Measurements from ENCODE around the gene DPYSL4. TPM values are rescaled to one million over a fixed set of nuclear protein-coding genes. Genes with fewer than 3 reads are reported as not detected.

The DPYSL4 gene
- total and polyA plus RNA-seq, 2 of the 4 experiments (the other 2 are of a cell fraction): 8.1 to 30.5 TPM

GRCh38 chr10:132178046-132178445 is 8.7 kb upstream of the DPYSL4 start:
- 30% methylated on average over 2 of the region's 6 CpGs; no CpG with 5 or more reads in 1 of the 2 experiments for WGBS, 2 experiments (ENCODE audit: extremely low coverage in 2 of 2, insufficient read length in 1 of 2)

More at GRCh38 chr10:132178046-132178445, 8.7 kb upstream of the DPYSL4 start:
- Histone ChIP-seq H3K9me3 (ENCODE audit: control insufficient read depth, insufficient read depth, low read length) (no peaks in the 10 kb centered on the region; the same call in 1 of the 2 replicates), H4K8ac (ENCODE audit: low read depth in 2 of 2, low read length in 2 of 2) (no peak overlapping the region), H2AK9ac (replicated peaks; ENCODE audit: low read depth, low read length, poor library complexity) (no peak overlapping the region), H3K4me2 (ENCODE audit: low read depth, low read length) (no peak overlapping the region), H2BK15ac (ENCODE audit: low read depth, low read length) (no peak overlapping the region), H3K18ac (ENCODE audit: low read depth, low read length) (no peak overlapping the region), H2BK5ac (ENCODE audit: low read depth, low read length, poor library complexity, severe bottlenecking) (no peak overlapping the region), H2BK120ac (ENCODE audit: low read depth, low read length) (no peak overlapping the region), H3K14ac (replicated peaks; ENCODE audit: low read depth, low read length) (no peak overlapping the region), H3K4me1 (ENCODE audit: control insufficient read depth, insufficient read depth, low read length) (no peaks in the 10 kb centered on the region), H3K36me3 (ENCODE audit: control insufficient read depth, insufficient read depth, low read length) (no peaks in the 10 kb centered on the region), H3K4ac (ENCODE audit: low read depth, low read length) (no peak overlapping the region), H3K23ac (ENCODE audit: low read depth, low read length) (no peak overlapping the region), H4K91ac (ENCODE audit: insufficient read depth, low read depth, low read length) (no peak overlapping the region), H3K56ac (ENCODE audit: extremely low read depth, insufficient read depth, low read length) (no peak overlapping the region), H3K27me3 (ENCODE audit: control insufficient read depth, insufficient read depth, low read length) (peaks cover 30% of the 10 kb centered on the region), H3K9me1 (ENCODE audit: insufficient read depth, low read length) (no peaks in the 10 kb centered on the region), H4K5ac (ENCODE audit: low read depth, low read length) (no peak overlapping the region), H4K20me1 (ENCODE audit: insufficient read depth, low read length) (no peaks in the 10 kb centered on the region; the same call in 1 of the 2 replicates), H3K4me3 (ENCODE audit: insufficient read depth, low read depth, low read length) (no peak overlapping the region), H3K27ac (ENCODE audit: insufficient read depth, low read length) (no peak overlapping the region), H2AK5ac (ENCODE audit: low read depth, low read length) (no peak overlapping the region), H2BK20ac (ENCODE audit: low read depth, low read length) (no peak overlapping the region), H2AFZ (replicated peaks; ENCODE audit: low read length, poor library complexity) (no peak overlapping the region), H3K9ac (ENCODE audit: low read depth, low read length) (no peak overlapping the region), H3K79me1 (ENCODE audit: low read depth in 1 of 2, low read length in 2 of 2) (no peaks in the 10 kb centered on the region)
- dilution Hi-C loops (cut with HindIII; ENCODE audit: low sequenced_read_pairs, unreplicated experiment): no loop called here
- ChIA-PET POLR2A (ENCODE audit: unreplicated experiment) (no interaction called here), CTCF (no interaction called here)
- no peak for DNase-seq
- in situ Hi-C loops (cut with MboI; ENCODE audit: low sequenced_read_pairs): no loop called here
- ATAC-seq (ENCODE audit: low read depth): no peak
- no peak for TF ChIP-seq CHD1 (IDR thresholded peaks at IDR 0.05; ENCODE audit: low read depth, low read length)
- no peak for TF ChIP-seq MAFK (IDR thresholded peaks at IDR 0.05; ENCODE audit: low read depth, low read length)
- TF ChIP-seq BHLHE40 (IDR thresholded peaks at IDR 0.05; ENCODE audit: low read depth, low read length): no peak
- TF ChIP-seq POLR2A (IDR thresholded peaks at IDR 0.05; ENCODE audit: low read depth, low read length): no peak
- no peak for TF ChIP-seq NFE2L2 (IDR thresholded peaks at IDR 0.05; ENCODE audit: low read depth, low read length)
- no peak for TF ChIP-seq SMC3 (IDR thresholded peaks at IDR 0.05; ENCODE audit: low read depth, low read length)
- TF ChIP-seq FOS (IDR thresholded peaks at IDR 0.05; ENCODE audit: low read depth, low read length): no peak
- TF ChIP-seq RCOR1 (IDR thresholded peaks at IDR 0.05; ENCODE audit: insufficient replicate concordance, low read length): no peak
- TF ChIP-seq CTCF (conservative IDR thresholded peaks at IDR 0.05; ENCODE audit: low read depth, low read length): no peak
- no peak for TF ChIP-seq ELK1 (IDR thresholded peaks at IDR 0.05; ENCODE audit: borderline replicate concordance, low read depth, low read length)
- no peak for TF ChIP-seq USF2 (IDR thresholded peaks at IDR 0.05; ENCODE audit: low read depth, low read length)
- TF ChIP-seq MXI1 (IDR thresholded peaks at IDR 0.05; ENCODE audit: borderline replicate concordance, low read depth, low read length): no peak
- BruUV-seq (replicated peaks): no TSS peak
- intact Hi-C loops (cut with micrococcal nuclease): no loop called here

All from IMR-90 (cell line).